Prostate gland (tissue), 2 donors: ENCODE data around the gene CCDC192. TPM values are rescaled to one million over a fixed set of nuclear protein-coding genes. Genes with fewer than 3 reads are reported as not detected.

Experiments used
- DNase-seq: peaks from one replicate; pipeline ENCODE4 v3.0.0-alpha.2; 2019; ENCODE audit warnings: low spot score
- H3K27ac ChIP-seq, 2 donors: fragments of 200-600 bp; sonication (generic); 2 replicates each; pipeline ENCODE4 v1.5.1; 2017 to 2019
- H3K27me3 ChIP-seq: fragments of 200-600 bp; sonication (generic); replicated peaks from 2 replicates; pipeline ENCODE4 v1.5.1; 2019; ENCODE audit not compliant: insufficient read depth
- H3K36me3 ChIP-seq, 2 donors: fragments of 200-600 bp; sonication (generic); 1 replicate in 1 of 2; 2 replicates in 1 of 2; pipeline versions ENCODE4 v1.5.1 to v1.8.1; 2017 to 2019
- H3K4me1 ChIP-seq: fragments of 200-600 bp; sonication (generic); replicated peaks from 2 replicates; pipeline ENCODE4 v1.5.1; 2019
- H3K4me3 ChIP-seq, 2 donors: fragments of 200-600 bp; sonication (generic); 2 replicates each; pipeline ENCODE4 v1.5.1; 2017 to 2019
- H3K9me3 ChIP-seq: fragments of 200-600 bp; sonication (generic); 2 replicates; pipeline ENCODE4 v1.5.1; 2017
- POLR2A ChIP-seq: fragments of 450-650 bp; IDR thresholded peaks from one replicate; pipeline ENCODE4 v1.6.1; 2016; ENCODE audit warnings: antibody characterized with exemption, mild to moderate bottlenecking
- POLR2AphosphoS5 ChIP-seq: sonication (generic); formaldehyde crosslinking; IDR thresholded peaks from one replicate; pipeline ENCODE4 v1.6.1; 2017; ENCODE audit warnings: antibody characterized with exemption
- WGBS: methylation state at CpG from one replicate; pipeline ENCODE4 v1.1.5; 2018; 5-methylcytosine and 5-hydroxymethylcytosine counted together
- intact Hi-C: fragments of 100-400 bp; cut with DNase I; formaldehyde crosslinking; loops from one replicate; pipeline ENCODE4 v1.14.2; 2022
- total RNA-seq, 2 donors: library from RNA; depleted of rRNA; stranded (reverse); fragments of >200 nt; gene quantifications; one replicate each; pipeline ENCODE4 v1.1.0, GENCODE V29; 2016
- TF ChIP-seq, protein P1 (sequence below), 4 experiments: fragments of 200-600 bp in 2 of 4; fragments of 450-650 bp in 2 of 4; sonication (generic) in 2 of 4; IDR thresholded peaks; 1 replicate in 3 of 4; 2 replicates in 1 of 4; pipeline ENCODE4 v1.5.1; 2016 to 2019; ENCODE audit warnings: antibody characterized with exemption in 4 of 4, mild to moderate bottlenecking in 2 of 4, moderate library complexity in 2 of 4

The CCDC192 gene
- total RNA-seq, 2 donors from 2014 or later = not detected

DNA sequence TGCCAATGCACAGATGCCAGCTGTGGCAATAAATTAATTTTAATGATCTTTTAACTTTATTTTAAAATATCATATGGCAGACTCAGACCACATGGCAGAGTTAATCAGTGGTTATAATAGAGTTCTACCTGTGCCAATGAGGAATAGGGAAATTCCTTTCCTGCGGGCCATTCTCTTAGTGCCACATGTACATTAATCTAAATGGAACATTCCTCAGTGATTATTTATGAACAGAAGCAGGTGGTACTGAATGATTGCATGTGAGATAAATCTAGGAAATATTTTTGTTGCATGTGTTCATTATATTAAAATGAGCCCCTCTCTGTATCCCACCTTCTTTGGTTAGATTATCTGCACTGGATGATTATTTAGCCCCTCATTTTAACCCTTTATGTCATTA is 102.3 kb downstream of the CCDC192 start:
- peaks cover 4% of the 10 kb centered on the region for H3K4me1 ChIP-seq
- no peak overlapping the region for H3K27ac ChIP-seq
- no peaks in the 10 kb centered on the region for H3K36me3 ChIP-seq
- H3K27me3 ChIP-seq = no peaks in the 10 kb centered on the region
- H3K9me3 ChIP-seq = no peaks in the 10 kb centered on the region
- 49% methylated on average over 1 of the region's 1 CpG for WGBS
- DNase-seq = no peak
- TF ChIP-seq POLR2A (no peak), POLR2AphosphoS5 (no peak)
- TF ChIP-seq, protein P1, sequence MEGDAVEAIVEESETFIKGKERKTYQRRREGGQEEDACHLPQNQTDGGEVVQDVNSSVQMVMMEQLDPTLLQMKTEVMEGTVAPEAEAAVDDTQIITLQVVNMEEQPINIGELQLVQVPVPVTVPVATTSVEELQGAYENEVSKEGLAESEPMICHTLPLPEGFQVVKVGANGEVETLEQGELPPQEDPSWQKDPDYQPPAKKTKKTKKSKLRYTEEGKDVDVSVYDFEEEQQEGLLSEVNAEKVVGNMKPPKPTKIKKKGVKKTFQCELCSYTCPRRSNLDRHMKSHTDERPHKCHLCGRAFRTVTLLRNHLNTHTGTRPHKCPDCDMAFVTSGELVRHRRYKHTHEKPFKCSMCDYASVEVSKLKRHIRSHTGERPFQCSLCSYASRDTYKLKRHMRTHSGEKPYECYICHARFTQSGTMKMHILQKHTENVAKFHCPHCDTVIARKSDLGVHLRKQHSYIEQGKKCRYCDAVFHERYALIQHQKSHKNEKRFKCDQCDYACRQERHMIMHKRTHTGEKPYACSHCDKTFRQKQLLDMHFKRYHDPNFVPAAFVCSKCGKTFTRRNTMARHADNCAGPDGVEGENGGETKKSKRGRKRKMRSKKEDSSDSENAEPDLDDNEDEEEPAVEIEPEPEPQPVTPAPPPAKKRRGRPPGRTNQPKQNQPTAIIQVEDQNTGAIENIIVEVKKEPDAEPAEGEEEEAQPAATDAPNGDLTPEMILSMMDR (IDR thresholded peaks at IDR 0.05) = no peak
- H3K4me3 ChIP-seq = no peak overlapping the region
- intact Hi-C loops = no loop called here

GRCh38 chr5:127806776-127807175 is 103.6 kb downstream of the CCDC192 start:
- intact Hi-C loops = no loop called here
- no peak overlapping the region for H3K4me3 ChIP-seq
- TF ChIP-seq POLR2A (no peak), POLR2AphosphoS5 (no peak)
- TF ChIP-seq, protein P1 (IDR thresholded peaks at IDR 0.05) = no peak
- 95% methylated on average over 3 of the region's 3 CpGs for WGBS
- H3K36me3 ChIP-seq = no peaks in the 10 kb centered on the region
- H3K4me1 ChIP-seq = peaks cover 4% of the 10 kb centered on the region
- no peak for DNase-seq
- no peaks in the 10 kb centered on the region for H3K27me3 ChIP-seq
- H3K9me3 ChIP-seq = no peaks in the 10 kb centered on the region
- no peak overlapping the region for H3K27ac ChIP-seq

- intact Hi-C loops = no loop called here
- Histone ChIP-seq H3K36me3 (no peaks in the 10 kb centered on the region), H3K4me3 (no peak overlapping the region), H3K27ac (no peak overlapping the region), H3K27me3 (no peaks in the 10 kb centered on the region), H3K9me3 (no peaks in the 10 kb centered on the region), H3K4me1 (no peaks in the 10 kb centered on the region)
- WGBS = 97% methylated on average over 1 of the region's 1 CpG
- no peak for TF ChIP-seq POLR2A
- TF ChIP-seq, protein P1 (IDR thresholded peaks at IDR 0.05) = no peak
- no peak for TF ChIP-seq POLR2AphosphoS5
- no peak for DNase-seq
Measured at GRCh38 chr5:127809533-127809932, 106.3 kb downstream of the CCDC192 start.

DNA sequence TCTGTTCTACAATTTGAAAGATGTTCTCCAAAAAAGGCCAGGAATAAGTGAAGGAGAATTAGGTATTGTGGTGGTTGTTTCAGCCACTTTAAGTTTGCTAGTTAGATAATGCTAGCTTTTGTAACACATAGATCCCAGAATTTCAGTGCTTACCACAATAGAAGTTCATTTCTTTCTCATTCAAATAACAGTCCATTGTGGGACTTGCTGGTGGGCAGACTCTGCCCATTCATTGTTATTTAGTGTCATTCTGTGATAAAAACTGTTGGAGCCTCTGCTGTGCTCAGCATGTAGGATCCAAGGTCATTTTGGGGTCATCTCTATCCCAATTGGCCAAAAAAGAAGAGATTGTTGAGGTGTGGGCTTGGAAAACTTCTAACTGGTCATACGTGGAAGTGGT is 106.8 kb downstream of the CCDC192 start:
- Histone ChIP-seq H3K4me1 (no peaks in the 10 kb centered on the region), H3K27ac (no peak overlapping the region), H3K27me3 (no peaks in the 10 kb centered on the region), H3K36me3 (no peaks in the 10 kb centered on the region), H3K9me3 (no peaks in the 10 kb centered on the region), H3K4me3 (no peak overlapping the region)
- 81% methylated on average over 1 of the region's 1 CpG for WGBS
- DNase-seq = no peak
- intact Hi-C loops = no loop called here
- TF ChIP-seq, protein P1 (IDR thresholded peaks at IDR 0.05) = no peak
- TF ChIP-seq POLR2AphosphoS5 (no peak), POLR2A (no peak)

DNA sequence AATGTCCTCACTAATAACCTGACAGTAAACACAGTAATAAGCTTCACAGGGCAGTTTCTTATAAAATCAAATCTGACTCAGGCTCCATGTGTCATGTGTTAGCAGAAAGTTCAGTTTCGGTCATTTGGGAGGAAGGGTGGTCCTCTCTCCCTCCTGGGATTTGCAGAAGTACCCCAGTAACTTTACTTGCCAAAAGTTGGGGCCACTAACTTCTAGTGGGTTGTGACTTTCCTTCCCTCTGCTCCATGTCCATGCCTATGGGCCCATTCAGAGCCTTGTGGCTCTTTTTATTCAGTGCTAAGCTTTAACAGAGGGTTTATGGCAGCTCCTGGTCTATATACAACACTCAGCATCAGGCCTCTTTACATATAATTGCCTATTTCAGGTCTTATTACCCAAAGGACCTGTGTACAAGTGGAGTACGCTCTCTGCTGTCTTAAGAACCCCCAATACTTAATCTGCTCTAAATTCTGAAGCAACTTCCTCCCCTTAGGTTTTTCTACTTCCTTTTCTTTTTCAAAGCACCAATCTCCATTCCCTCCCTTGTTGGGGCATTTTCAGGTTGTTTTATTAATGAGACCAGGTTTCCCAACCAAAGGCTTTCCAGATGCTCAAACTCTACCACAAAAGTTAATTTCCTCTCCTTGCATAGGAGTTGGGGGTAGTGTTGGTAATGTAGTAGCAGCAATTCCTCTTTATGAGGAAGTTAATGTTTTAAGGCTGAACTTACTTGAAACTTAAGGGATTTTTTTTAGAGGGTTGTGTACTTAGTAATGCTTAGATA is 107.7 kb downstream of the CCDC192 start:
- no peaks in the 10 kb centered on the region for H3K9me3 ChIP-seq
- H3K36me3 ChIP-seq = no peaks in the 10 kb centered on the region
- no peak for DNase-seq
- H3K4me3 ChIP-seq = no peak overlapping the region
- H3K27me3 ChIP-seq = no peaks in the 10 kb centered on the region
- 86% methylated on average over 2 of the region's 2 CpGs for WGBS
- TF ChIP-seq, protein P1 (IDR thresholded peaks at IDR 0.05) = no peak
- TF ChIP-seq POLR2A (no peak), POLR2AphosphoS5 (no peak)
- no peak overlapping the region for H3K27ac ChIP-seq
- no peaks in the 10 kb centered on the region for H3K4me1 ChIP-seq
- intact Hi-C loops = no loop called here
